COLO668 (cell line): ENCODE data around the gene TMEM256.

ENCODE experiments used
- DNase-seq: peaks from one replicate; lab custom pipeline; 2025; ENCODE audit not compliant: unreplicated experiment; lab: John Stamatoyannopoulos, UW

TMEM256 gene

GRCh38 chr17:7431231-7431630 lies 27.3 kb upstream of the TMEM256 start:
- DNase-seq, result no peak

- DNase-seq, result no peak
Measured at GRCh38 chr17:7429722-7430121, 25.8 kb upstream of the TMEM256 start.

GRCh38 chr17:7428557-7428956 lies 24.7 kb upstream of the TMEM256 start, which contains the start of gene SPEM3:
SPEM3 (plus strand) TSS chr17:7428857; CDS start chr17:7428903, 46 bp downstream.
- DNase-seq, result no peak

DNA sequence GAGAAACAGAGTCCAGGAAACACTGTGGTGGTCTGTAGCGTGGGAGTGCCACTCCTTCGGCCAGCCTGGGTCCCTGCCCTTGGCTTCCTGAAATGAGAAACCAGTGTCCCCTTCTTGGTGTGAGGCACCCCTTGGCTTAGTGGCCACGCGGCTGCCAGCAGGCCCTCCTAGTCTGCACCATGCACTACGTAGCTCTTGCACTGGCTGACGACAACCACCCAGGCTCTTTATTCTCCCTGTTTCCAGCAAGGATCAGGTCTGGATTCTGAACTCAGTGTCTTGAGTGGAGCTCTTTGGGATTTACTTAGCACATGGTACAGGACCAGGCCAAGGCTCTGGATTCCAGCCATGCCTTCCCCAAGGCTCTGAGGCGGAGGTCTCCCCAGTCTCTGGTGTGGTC lies 23.7 kb upstream of the TMEM256 start:
- no peak for DNase-seq

- no peak for DNase-seq
Measured at GRCh38 chr17:7426896-7427489, 23.1 kb upstream of the TMEM256 start.

GRCh38 chr17:7426203-7426863 lies 22.4 kb upstream of the TMEM256 start:
- no peak for DNase-seq

DNA sequence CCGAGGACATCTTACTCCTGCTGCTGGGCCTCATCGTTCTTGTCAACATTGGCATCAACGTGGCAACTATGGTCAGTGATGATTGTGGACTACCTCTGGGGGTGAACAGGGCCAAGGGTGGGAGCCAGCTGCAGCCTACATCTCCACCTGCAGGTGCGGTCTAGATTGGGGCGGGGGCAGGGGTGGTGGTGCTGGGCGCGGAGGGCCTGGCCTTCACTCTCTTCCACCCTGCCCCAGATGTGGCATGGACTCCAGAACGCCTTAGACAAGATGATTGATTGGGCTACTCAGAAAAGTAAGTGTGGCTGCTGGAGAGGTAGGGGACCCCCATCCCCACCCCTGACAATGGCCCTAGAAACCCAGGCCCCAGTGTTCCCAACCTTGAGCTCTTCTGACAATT lies 21.9 kb upstream of the TMEM256 start:
- DNase-seq, result no peak

- no peak for DNase-seq
Measured at GRCh38 chr17:7425316-7425715, 21.4 kb upstream of the TMEM256 start, which contains the start of gene SPEM2. SPEM2 (plus strand) TSS chr17:7425616; CDS start chr17:7425689, 73 bp downstream.

- no peak for DNase-seq
Measured at GRCh38 chr17:7423679-7424078, 19.8 kb upstream of the TMEM256 start.

- no peak for DNase-seq
Measured at GRCh38 chr17:7421186-7421585, 17.3 kb upstream of the TMEM256 start.

- no peak for DNase-seq
Measured at GRCh38 chr17:7419819-7420610, 16.1 kb upstream of the TMEM256 start, which contains the start of gene SPEM1. SPEM1 (plus strand) TSS chr17:7420324; CDS start chr17:7420385, 61 bp downstream.

DNA sequence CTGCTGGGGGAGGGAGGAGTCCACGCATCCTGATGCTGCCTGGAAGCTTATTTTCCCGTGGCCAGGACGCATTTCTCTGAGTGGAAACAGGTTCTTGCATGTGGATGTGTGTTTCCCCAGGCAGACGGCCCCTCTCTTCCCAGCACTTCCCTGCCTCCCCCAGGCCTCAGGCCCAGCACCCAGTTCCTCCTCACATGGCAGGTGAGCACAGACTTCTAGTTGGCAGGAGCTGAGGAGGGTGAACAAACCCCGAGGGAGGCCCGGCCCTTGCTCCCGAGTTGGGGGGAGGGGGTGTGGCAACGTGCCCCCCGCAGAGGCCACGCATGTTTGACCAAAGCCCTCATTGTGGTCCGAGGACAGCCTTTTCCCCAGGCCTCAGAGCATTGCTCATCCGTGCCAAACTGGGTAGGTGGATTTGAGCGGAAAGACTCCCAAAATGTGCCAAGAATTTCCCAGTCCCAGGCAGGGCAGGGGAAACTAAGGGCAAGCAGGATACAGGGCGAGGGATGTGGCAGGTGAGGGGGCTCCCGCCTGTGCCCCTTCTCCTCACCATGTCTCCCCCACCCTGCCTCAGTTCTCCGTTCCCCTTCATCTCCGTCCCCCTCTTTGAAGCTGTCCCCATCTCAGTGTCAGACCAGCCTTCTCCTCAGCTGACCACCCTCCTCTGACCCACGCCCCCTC lies 14.7 kb upstream of the TMEM256 start:
- DNase-seq, result no peak

DNA sequence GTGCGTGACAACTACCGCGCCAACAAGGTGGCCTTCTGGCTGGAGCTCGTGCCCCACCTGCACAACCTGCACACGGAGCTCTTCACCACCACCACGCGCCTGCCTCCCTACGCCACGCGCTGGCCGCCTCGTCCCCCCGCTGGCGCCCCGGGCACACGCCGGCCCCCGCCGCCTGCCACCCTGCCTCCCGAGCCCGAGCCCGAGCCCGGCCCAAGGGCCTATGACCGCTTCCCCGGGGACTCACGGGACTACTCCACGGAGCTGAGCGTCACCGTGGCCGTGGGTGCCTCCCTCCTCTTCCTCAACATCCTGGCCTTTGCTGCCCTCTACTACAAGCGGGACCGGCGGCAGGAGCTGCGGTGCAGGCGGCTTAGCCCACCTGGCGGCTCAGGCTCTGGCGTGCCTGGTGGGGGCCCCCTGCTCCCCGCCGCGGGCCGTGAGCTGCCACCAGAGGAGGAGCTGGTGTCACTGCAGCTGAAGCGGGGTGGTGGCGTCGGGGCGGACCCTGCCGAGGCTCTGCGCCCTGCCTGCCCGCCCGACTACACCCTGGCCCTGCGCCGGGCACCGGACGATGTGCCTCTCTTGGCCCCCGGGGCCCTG lies 13.3 kb upstream of the TMEM256 start:
- no peak for DNase-seq

DNA sequence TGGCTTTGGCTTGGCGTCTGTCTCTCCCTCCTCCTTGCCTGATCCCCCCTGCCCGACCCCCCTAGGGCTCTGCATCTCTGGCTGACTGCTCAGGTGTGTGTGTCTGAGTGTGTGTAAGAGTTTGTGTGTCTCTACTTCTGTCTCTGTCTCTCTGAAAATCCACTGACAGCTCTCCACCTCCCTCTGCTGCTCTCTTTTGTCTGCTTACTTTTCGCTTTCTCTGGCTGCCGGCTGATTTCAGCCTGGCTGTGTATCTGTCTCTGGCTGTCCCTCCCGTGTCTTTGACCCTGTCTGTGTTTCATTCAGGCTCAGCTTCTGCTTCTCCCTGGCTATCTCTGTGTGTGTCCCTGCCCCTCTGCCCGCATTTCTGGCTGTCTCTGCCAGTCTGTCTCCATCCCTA lies 12.4 kb upstream of the TMEM256 start:
- no peak for DNase-seq

DNA sequence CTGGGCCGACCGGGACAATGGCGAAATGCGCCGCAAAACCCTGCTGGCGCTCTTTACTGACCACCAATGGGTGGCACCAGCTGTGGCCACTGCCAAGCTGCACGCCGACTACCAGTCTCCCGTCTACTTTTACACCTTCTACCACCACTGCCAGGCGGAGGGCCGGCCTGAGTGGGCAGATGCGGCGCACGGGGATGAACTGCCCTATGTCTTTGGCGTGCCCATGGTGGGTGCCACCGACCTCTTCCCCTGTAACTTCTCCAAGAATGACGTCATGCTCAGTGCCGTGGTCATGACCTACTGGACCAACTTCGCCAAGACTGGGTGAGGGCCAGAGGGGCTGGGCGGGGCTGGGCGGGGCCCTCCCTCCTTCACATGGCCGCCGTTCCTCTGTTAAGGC lies 11.9 kb upstream of the TMEM256 start:
- DNase-seq, result no peak

GRCh38 chr17:7414837-7415236 lies 10.9 kb upstream of the TMEM256 start:
- no peak for DNase-seq

DNA sequence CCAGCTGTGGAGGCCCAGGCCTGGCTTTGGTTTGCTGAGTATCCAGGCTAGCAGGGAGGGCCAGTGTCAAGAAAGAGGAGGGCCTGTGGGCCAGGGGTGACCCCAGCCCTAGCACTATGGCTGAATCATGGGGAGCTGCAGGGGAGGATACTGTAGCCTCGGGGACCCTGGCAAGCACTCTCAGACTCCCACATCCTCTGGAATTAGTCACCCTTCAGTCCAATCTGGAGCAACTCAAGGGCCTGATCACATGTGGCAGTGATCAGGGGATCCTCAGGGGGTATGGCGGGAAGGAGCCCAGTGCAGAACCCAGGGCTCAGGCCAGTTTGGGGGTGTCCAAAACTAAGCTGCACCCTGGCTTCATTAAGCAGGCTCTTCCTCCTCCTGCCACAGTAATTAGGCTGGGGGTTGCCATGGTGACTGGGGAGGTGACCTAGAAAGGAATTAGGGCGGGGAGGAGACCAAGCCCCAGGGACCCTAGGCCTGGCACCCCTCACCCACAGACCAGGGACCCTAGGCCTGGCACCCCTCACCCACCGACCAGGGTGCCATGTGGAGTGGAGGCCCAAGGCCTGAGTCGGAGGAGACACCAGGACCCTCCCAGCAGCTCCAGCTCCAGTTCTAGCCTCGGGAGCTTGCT lies 9.6 kb upstream of the TMEM256 start:
- no peak for DNase-seq

GRCh38 chr17:7411427-7411750 lies 7.5 kb upstream of the TMEM256 start:
- no peak for DNase-seq

GRCh38 chr17:7410634-7411426 lies 6.9 kb upstream of the TMEM256 start:
- DNase-seq, result no peak

- no peak for DNase-seq
Measured at GRCh38 chr17:7409716-7410115, 5.8 kb upstream of the TMEM256 start.
